ENCODE measurements around the gene RFLNA. TPM values are rescaled to one million over a fixed set of nuclear protein-coding genes. Genes with fewer than 3 reads are reported as not detected.

The RFLNA gene
- total RNA-seq, 1 donor from 2014 or later: 0.10 TPM

GRCh38 chr12:124328116-124328515 is 33.2 kb downstream of the RFLNA start:
- ATAC-seq: peak; percentile 86

DNA sequence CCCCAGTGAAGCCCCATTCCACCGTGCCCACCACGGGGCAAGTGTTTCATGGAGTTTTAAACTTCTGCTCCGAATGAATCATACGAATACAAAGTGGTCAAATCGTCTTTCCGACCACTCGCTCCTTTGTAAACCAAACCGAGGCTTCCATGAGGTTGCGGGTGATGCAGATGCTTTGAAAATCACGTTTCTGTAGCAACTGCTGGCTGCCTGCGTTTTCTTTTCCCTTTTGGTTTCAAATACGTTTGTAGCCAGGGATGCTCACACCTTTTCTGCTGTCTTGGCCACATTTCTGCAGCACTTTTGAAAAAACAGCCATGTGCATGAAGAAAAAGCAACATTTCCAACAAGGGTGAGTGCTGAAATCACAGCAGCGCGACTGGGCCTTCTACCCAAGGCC is 33.7 kb downstream of the RFLNA start:
- no peak for ATAC-seq
- DNase-seq: no peak
- intact Hi-C loops (cut with micrococcal nuclease): no loop called here

More at GRCh38 chr12:124328116-124328515, 33.2 kb downstream of the RFLNA start:
- intact Hi-C loops (cut with micrococcal nuclease): no loop called here
- peak; percentile 84 for DNase-seq

DNA sequence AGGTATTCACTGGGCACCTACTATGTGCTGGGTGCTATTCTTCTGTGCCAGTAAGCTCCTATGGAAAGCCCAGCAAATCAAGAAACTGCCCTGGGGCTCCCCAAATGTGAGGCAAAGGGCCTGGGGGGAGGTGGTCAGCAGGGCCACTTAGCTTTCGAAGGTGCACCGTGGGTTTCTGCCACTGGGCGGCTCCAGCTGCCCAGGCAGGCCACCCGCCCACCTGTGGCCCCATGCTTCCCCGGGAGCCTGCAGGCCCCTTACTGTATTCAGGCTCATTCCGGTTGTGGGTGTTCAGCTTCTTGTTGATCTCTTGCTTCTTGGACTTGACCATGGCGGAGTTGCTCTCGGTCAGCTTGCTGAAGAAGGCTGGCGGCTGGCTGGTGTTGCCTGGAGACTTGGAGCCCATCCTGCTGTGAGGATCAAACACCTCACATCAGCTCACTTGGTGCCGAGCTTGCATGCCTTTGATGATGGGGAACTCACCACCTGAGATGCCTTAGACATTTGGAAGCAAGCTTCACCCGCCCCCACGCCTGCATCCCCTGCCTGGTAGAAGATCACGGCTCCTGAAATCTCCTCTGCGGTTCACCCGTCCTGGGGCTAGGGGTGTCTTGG is 37.3 kb downstream of the RFLNA start:
- no peak for ATAC-seq

GRCh38 chr12:124332900-124333299 is 38.0 kb downstream of the RFLNA start:
- intact Hi-C loops (cut with micrococcal nuclease): no loop called here
- DNase-seq (no peak), ATAC-seq (no peak)

More for the DNA sequence above, 37.3 kb downstream of the RFLNA start:
- intact Hi-C loops (cut with micrococcal nuclease): no loop called here
- no peak for DNase-seq

- ATAC-seq: no peak
- intact Hi-C loops (cut with micrococcal nuclease): no loop called here
- no peak for DNase-seq
These were observed 38.8 kb downstream of the RFLNA start for GRCh38 chr12:124333724-124334123.

- DNase-seq (no peak), ATAC-seq (no peak)
These were observed 39.4 kb downstream of the RFLNA start for GRCh38 chr12:124334266-124334665.

DNA sequence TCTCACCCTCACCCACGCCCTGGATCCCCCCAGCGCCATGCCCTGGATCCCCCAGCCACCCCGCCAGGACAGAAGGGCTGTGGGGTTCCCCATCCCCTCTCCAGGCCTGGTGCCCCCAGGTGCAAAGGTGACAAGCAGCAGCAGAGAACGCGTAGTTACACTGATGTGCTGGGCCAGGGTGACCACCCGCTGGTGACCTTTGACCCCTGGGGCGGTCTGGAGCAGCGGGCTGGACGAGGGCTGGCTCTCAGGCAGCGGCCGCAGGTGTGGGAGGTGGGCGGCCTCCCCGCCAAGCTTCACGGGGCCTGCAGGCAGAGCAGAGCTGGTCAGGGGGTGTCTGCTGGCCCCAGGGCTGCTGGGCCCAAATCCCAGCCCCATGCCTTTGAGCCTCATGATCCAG is 40.1 kb downstream of the RFLNA start:
- intact Hi-C loops (cut with micrococcal nuclease): no loop called here
- DNase-seq (no peak), ATAC-seq (no peak)

More at GRCh38 chr12:124334266-124334665, 39.4 kb downstream of the RFLNA start:
- intact Hi-C loops (cut with micrococcal nuclease): no loop called here

DNA sequence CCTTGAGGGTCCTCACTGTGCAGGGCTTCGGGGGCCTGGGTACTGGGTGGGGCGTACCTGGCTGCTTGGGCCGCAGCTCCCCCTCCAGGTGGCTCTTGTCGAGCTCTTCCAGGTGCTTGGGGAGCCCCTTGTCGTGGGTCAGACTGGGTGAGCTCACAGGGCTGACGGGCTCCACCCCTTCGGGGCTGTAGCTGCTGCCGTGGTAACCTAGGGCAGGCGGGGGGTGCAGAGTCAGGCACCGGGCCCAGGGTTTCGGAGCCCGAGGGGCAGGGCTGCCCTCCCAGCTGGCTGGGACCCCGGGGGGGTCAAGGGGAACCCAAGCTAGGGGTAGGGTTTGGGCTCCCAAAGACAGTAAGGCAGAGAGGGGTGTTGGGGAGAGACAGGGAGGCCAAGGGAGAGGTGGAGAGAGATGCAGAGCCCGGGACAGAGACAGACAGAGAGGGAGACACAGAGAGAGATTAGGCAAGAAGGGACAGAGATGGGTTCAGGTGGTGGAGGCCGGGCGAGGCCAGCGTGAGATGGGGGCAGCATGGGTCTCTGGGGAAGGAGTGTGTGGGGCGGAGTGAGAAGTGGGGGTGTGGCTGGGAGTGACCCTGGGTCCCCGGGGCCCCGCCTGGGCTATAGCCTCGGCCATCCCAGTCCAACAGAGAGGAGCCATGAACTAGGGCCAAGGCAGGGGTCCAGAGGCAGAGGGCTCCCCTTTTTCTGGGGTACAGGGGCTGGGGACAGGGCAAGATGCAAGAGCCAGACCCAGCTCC is 40.7 kb downstream of the RFLNA start:
- intact Hi-C loops (cut with micrococcal nuclease): no loop called here
- DNase-seq: no peak
- ATAC-seq: no peak

GRCh38 chr12:124336184-124336437 is 41.2 kb downstream of the RFLNA start:
- no peak for DNase-seq
- ATAC-seq: no peak
- intact Hi-C loops (cut with micrococcal nuclease): no loop called here

- ATAC-seq (no peak), DNase-seq (no peak)
- intact Hi-C loops (cut with micrococcal nuclease): no loop called here
These were observed 42.0 kb downstream of the RFLNA start for GRCh38 chr12:124336742-124337520.

DNA sequence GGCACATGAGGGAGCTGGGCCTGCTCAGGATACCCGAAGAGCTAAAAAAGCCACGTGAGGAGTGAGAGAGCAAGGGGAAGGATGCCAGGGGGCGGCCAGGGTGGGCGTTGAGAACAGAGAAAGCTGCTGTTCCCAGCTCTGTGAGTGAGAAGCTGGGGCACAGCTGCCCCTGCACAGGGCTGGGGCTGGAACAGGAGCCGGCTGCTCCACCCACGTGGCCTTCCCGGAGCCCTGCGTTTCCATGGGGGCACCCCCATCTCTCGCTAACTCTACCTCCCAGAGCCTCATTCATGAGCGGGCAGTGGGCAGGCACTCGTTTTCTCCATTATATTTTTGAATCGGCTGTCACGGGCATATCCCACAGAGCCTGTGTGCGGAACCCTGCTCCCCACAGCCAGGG is 42.7 kb downstream of the RFLNA start:
- intact Hi-C loops (cut with micrococcal nuclease): no loop called here
- DNase-seq: no peak
- no peak for ATAC-seq

DNA sequence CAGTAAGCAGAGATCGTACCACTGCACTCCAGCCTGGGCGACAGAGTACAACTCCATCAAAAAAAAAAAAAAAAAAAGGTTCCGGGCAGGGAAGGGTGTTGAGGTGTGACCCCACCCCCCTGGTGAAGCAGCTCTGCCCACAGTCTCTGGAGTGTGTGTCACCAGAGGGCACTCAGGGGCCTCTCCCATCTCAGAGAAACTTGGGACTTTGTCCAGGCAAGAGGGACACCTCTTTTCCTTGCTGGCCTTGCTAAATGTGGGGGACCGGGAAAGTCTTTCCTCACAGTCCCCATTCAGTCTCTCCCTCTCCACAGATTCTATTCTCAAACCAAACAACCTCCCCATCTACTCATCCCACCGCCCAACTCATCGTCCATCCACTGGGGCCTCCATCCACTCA is 43.6 kb downstream of the RFLNA start:
- DNase-seq: no peak
- no peak for ATAC-seq
- intact Hi-C loops (cut with micrococcal nuclease): no loop called here

GRCh38 chr12:124338876-124339603 is 44.1 kb downstream of the RFLNA start:
- intact Hi-C loops (cut with micrococcal nuclease): no loop called here
- ATAC-seq (no peak), DNase-seq (no peak)

- ATAC-seq: no peak
- DNase-seq: no peak
- intact Hi-C loops (cut with micrococcal nuclease): no loop called here
These were observed 45.4 kb downstream of the RFLNA start for GRCh38 chr12:124340080-124340900.

GRCh38 chr12:124341645-124342069 is 46.8 kb downstream of the RFLNA start:
- intact Hi-C loops (cut with micrococcal nuclease): no loop called here
- no peak for ATAC-seq
- no peak for DNase-seq

GRCh38 chr12:124344022-124344421 is 49.1 kb downstream of the RFLNA start:
- DNase-seq (no peak), ATAC-seq (no peak)
- intact Hi-C loops (cut with micrococcal nuclease): no loop called here

GRCh38 chr12:124344526-124344925 is 49.6 kb downstream of the RFLNA start:
- ATAC-seq: no peak
- intact Hi-C loops (cut with micrococcal nuclease): no loop called here
- DNase-seq: no peak

DNA sequence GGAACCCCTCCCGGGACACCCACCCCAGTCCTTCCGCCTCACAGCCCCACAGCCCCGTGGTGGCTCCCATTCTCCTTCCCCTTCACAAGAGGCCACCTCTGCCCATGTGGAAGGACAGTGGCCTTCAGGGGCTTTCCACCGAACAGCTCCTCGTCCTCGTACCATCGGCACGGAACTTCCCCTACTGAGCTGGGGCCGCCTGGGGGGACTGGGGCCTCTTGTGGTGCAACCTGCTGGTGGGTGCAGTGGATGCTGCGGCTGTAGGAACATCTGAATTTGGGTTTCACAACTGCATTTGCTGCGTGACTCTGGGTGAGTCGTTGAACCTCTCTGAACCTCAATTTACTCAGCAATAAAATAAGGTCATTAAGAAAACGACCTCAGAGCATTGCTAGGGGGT is 50.9 kb downstream of the RFLNA start:
- no peak for ATAC-seq
- DNase-seq: no peak
- intact Hi-C loops (cut with micrococcal nuclease): no loop called here
